ENCODE results near the gene DUSP5.

- TF ChIP-seq CTCF (IDR thresholded peaks at IDR 0.05; ENCODE audit: poor library complexity) (no peak), EZH2 (IDR thresholded peaks at IDR 0.05; ENCODE audit: borderline replicate concordance) (no peak)
These were observed 9.4 kb upstream of the DUSP5 start for GRCh38 chr10:110488332-110488681.
